HG02840 (cell line): Measurements from ENCODE around the gene STARD9.

Experiments
- ATAC-seq: cut with Tn5 transposase; IDR thresholded peaks from one replicate; pipeline ENCODE4 v1.9.1; 2021; ENCODE audit warnings: mild to moderate bottlenecking, moderate library complexity, moderate number of reproducible peaks; ENCODE audit not compliant: unreplicated experiment, low FRiP score

The STARD9 gene

DNA sequence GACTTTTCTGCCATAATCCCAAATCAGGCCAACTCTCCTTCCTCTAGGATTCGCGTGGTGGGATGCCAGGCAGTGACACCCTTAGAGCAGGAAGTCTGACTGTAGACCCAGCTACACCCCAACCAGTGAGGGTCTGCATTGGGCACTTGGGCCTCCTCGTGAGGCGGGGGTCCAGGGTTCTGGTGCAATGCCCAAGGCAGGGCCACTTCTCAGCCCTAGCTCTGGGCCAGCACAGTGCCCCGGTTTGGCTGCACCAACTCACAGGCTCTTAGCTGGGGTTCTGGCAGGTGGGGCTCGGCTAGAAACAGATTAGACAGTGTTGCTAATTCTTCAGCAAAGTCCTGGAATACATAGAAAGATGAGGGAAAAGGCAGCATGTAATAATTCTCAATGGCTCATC, 148.9 kb downstream of the STARD9 start:
- ATAC-seq: no peak

DNA sequence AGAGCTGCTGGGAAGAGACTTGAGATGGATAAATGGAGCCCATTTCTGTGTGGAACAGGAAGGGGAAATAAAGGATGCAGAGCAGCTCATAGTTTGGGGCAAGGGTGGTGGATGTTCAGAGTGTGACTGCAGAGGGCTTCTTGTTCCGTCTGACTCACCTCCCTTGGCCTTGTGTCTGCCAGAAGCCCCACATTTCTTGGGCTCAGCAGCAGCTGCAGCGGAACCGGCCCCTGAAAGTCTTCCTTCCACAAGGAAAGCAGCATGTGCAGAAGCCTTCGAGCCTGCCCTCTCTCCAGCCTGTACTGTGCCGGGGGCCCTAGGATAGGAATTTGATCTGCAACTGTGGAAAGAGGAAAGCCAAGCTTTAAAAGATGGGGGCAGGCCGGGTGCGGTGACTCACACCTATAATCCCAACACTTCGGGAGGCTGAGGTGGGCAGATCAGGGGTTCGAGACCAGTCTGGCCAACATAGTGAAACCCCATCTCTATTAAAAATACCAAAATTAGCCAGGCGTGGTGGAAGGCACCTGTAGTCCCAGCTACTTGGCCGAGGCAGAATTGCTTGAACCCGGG, 150.0 kb downstream of the STARD9 start:
- no peak for ATAC-seq

DNA sequence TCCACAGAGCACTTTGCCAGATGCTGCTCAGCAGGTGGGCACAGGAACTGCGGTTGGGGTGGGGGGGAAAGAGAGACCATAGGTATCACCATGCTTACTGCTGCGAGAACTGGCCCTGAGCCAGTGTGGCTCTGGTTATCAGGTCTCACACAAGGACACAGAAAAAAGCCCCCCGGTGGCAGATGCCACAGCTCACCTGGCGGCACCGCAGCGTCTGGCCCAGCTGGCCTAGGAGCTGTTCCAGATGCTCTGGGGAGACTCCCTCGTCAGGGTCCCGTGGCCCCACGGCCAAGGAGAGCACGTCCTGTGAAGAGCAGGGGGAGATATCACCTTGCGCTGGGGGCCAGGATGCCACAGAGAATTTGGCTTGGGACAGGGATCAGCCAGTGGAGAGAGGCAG, 150.7 kb downstream of the STARD9 start:
- ATAC-seq: no peak

DNA sequence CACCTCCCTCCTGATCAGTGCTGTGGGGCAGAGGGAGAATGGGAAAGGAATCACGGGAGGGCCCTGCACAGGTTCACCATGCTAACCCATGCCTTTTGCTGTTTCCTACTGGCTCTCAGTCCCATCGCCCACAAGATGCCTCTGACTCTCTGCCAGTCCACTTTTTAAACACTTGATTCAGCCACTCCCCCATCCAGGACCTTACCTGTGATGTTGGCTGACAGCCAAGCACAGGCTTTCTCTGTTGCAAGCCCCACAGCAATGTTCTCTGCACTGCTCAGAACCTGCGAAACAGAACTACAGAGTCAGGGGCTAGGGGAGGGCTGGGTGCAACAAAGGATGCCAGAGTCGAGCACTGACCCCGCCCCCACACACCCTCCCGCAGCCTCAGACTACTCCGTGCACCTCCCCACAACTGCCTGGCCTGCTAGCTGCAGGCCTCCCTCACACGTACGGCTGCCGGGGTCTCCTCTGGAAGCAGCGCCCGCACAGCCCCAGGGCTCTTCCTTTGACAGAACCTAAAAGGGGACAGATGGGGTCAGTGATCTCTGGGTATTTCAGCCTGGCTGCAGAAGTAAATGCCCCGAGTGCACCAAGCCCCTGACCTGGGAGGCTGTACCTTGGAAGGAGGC, 152.5 kb downstream of the STARD9 start:
- ATAC-seq: no peak

DNA sequence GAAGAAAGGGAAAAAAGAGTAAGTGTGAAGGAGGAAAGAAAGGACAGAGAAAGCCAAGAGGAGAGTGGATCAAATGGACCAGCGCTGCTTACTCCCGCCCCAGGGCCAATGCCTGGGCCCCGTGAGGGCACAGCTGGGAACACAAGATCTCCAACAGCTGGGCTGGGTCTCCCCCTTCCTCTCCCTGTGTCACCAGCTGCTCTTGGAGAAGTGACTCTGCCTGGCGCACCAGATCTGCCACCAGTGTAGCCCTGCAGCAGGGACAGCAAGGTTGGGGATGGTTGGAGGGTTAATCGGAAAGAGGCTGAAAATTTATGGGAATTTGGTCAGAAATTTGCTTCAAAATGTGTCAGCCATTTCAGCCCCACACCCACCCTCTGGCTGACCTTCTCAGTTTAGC, 153.2 kb downstream of the STARD9 start:
- no peak for ATAC-seq

DNA sequence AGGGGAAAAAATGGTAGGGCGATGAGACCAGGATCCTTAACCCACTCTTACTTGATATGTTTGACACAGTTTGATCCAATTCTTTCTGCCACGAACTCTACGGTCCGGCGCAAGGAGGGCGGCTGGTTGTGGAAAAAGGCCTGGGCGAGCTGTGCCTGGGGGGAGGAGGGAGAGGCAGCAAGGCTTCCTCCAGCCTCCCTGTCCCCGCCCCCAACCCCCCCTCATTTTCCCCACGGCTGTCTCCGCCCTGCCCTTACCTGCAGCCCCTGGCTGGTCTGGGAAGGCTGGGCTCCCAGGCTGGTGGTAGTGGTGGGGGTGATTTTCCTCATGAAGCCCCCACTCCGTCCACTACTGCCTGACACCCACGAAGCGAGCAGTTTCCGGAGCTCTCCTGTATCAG, 153.6 kb downstream of the STARD9 start:
- no peak for ATAC-seq

DNA sequence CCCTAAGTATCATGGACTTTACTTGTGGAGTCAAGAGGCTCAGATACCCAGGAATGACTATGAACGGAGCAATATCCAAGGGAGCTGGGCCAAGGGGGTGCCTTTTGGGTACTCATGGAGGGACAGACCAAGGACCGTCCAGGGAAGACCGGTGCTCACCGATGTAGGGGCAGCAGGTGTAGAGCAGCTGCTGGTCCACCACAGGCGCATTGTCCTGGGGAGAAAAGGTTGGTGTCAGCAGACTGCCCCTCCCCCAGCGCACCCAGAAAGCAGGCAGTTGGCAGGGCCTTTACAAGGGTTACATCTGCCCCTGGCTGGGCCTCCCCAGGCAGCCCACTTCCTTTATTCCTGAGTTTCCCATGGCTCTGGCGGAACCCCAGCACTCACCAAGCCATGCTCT, 154.0 kb downstream of the STARD9 start:
- ATAC-seq: no peak

DNA sequence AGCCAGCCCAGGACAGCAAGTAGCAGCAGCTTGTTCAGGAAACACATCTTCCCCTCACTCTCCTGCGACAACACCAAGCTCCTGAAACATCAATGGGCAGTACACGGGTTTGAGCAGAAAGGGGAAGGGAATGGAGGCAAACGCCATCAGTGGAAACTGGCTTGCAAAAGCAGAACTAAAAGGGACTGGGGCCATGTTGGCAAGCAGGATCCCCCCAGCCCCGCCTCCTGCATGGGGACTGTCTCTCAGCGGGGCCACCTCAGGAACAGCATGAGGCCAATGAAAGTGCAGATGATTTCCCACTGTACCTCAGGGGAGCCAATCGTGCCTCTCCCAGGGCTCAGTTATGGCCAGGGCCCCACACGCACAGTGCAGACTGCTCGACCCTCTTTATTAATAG, 154.7 kb downstream of the STARD9 start:
- no peak for ATAC-seq

DNA sequence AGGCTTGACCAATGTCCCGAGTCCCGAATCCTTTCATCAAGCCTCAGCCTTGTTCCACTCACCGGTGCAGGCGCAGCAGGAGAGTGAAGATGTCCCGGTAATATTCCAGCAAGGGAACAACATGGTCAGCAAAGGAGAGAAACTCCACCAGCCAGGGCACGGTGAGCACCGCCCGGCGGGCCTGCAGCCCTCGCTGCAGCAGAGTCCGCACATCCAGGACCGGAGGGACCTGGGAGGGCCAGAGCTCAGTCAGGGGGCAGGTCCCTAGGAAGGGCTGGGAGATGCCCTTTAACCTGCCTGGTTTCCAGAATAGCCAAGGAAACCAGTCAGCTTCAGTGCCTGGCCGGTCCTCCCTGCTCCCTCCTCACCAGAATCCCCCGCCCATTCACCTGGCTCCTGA, 155.1 kb downstream of the STARD9 start:
- ATAC-seq: no peak

DNA sequence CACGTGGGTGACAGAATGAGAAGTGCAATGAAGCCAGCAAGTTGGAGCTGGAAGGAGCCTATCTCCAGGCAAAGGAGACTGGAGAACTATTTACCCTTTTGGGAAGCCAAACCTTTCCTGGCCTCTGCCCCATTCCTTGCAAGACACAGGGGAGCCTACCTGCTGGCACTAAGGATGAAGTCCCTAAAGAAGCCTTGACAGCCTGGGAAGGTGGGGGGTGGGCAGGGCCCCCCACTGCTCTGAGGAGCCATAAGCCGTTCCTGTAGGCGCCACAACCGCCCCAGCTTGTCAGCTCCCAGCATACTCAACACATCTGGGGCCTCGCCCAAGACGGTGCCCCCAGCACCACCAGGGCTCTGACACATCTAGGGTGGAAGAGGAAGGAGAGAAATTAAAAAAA, 156.1 kb downstream of the STARD9 start:
- ATAC-seq: no peak

DNA sequence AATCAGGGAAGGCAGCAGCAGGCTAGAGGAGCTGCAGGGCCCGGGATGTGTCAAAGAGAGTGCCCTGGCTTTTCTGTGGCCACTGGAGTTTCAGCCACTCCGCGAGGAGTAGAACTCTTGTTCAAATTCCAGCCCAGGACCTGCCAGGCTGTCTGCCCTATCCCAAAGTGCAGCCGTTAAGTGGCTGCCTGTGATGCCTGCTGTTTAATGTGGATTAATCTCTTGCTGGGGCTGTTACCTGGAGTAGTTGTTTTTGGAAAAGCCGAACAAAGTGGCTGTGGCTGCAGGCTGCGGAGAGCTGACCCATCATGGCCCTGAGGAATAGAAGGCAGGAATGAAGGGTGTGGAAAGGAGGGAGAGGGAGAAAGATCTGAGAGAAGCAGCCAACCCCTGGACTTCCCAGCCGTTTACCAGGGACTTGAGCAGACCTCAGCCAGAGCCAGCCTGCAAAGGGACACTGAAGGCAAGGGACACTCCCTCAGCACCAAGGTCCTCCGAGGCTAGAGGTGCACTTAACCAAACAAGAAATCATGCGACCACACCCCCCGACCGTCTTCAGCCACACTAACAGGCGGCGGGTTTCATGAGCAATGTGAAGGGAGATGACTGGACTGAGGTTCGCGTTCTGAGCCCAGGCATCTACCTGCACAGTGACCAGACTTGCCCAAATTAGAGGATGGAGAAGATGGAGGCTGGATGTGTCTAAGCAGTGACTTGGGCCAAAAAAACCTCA, 156.9 kb downstream of the STARD9 start:
- ATAC-seq: no peak

DNA sequence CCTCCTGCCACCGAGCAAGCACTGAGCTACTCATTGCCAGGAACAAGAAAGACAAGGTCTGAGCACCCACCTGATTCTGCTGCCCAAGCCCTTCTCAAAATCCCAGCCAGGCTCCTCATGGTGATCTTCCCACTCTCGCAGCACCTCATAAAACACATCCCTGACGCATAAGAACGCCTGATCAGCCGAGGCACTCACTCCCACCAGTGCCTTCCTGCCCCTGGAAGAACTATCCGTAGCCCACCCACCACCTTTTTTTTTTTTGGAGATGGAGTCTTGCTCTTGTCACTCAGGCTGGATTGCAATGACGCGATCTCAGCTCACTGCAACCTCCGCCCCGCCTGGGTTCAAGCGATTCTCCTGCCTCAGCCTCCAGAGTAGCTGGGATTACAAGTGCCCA, 157.6 kb downstream of the STARD9 start:
- no peak for ATAC-seq

DNA sequence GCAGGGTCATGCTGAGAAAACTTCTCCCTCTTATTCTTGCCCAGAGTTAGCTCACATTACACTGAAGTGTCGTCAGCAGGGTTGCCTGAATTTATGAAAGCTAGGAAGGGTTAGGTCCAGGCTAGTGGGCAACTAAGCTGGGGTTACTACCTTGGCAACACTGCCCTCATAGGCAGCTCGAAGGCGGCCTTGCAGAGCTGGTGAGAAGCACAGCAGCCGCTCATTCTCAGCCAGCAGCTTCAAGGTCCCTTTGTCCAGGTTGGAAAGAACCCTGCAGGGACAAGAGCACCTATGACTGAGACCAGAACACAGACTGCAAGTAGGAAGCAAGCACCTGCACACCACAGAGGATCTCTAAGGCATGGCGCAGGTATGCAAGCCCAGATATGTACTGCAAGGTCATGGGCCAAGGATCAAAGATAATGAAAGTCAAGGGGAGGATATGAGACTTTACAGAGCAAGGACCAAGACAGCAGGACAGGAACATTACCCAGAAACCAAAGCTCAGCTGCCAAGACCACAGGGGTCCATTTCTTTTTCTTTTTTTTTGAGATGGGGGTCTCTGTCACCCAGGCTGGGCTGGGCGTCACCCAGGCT, 158.8 kb downstream of the STARD9 start:
- ATAC-seq: no peak

DNA sequence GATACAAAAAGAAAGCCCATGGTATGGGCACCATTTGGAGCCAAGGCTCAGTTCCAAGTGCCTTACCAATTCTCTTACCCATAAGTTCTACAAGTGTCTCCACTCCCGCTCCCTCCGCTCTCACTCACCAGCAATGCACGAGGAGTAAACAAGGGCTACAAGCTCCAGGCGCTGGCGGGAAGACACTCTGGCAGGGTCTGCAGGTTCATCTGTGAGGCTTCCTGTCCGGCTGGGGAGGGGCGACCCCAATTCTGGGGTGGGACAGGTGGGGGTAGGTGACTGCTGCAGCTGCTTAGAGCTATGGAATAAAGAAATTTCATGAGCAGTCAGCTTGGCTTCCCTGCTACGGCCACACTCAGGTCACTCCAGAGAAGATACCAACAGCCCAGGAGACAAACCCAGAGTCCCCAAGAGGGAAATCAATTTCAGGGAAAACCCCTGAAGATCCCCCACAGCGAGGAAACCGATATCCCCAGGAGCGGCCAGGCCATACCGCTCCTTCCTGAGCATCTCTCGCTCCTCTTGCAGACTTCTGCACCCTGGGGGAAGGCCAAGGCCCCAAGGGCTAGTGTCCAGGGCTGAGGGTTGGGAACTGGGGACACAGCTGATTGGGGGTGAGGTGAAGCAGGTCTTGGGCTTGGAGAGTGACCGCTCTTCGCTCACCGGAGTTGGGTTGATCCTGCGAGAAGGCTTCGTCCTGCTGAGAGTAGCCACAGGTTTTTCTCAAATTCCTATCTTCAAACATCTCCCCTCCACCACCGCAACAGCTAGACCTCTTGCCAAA, 160.2 kb downstream of the STARD9 start:
- no peak for ATAC-seq

DNA sequence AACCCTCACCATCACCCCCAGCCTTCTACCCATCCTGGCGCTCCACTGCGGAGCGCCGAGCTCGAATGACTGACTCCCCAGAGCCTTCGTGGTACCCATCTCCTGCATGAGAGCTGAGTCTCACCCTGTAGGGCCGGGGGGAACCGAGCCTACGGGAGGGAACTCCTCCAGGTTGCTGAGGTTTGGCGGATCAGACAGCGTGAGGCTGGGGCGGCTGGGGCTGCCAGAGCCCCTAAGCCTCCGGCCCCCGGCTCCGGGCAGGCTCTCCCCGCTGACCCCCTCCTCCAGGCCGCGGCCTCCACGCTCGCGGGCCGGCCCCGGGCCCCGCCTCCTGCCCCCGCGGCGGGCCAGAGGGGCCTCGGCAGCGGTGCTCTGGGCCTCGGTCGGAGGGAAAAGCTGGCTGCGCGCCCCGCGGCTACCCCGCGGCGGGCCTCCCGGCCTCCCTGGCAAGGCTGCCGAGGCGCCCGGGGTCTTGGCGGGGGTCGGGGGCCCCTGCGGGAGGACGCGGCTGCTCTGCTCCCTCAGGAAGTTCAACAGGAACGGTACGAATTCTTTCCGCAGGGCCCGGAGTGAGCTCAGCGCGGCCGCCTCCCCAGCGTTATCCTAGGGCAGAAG, 160.9 kb downstream of the STARD9 start:
- peak; percentile 29 for ATAC-seq

DNA sequence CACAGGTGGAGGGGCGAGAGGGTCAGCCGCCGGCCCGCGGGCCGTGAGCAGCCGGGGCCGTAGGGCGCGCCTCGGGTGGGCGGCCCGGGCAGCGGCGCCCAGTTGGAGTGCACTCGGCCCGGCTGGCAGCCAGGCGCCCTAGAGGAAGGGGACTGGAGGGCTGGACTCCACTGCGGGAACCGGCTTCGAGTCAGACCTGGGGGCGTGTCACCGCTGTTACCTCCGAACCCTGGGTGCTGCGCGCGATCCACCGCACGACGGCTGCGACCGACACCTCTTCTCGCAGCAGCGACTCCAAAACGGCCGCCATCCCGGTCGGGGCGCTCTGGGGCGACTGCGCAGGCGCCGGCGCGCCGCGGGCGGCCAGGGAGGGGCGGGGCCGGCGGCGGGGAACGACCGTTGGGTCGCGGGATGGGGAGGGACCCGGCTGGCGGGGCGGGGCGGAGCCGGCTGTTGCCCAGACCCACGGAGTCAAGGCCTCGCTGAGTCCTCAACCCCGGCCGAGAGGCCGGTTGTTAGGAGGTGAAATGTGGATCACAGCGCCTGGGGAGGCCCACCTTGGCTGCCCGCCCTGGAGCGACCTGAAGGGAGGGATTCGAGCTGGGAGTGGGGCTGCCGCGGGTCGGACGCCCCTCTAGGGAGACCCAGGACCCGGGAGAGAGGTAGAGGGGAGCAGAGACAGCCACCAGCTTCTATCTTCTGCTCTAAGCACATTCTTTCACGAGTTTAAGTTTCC, 161.6 kb downstream of the STARD9 start, which contains the start of gene CDAN1:
Gene CDAN1 (minus strand): TSS at position 336 of the 736 bp plus-strand sequence. CDS start 26 bp downstream, at position 310.
- peak; percentile 78 for ATAC-seq

DNA sequence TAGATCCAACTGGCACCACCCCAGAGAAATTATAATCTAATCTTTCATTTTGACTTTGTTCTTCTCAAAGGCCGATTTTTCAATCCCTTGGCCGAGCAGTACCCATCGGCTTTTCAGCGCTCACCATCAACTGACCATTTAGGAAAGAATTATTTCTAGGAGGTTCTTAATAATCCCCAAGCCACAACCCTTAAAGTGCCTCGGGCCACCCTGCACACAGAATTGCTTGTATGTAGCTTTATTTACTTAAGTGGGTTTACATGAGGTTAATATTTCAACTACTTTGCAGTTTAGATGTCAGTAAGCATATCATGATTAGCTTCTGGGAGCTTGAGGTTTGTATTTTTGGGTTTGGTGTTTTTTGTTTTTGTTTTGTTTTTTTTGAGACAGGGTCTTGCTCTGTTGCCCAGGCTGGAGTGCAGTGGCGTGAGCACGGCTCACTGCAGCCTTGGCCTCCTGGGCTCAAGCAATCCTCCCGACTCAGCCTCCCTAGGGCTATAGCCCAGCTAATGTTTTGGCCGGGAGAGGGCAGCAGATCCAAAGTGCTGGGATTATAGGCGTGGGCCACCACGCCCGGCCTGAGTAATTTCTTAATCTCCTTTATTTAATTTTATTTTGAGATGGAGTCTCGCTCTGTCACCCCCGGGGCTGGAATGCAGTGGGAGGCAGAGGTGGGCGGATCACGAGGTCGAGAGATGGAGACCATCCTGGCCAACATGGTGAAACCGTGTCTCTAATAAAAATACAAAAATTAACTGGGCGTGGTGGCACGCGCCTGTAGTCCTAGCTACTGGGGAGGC, 162.3 kb downstream of the STARD9 start:
- ATAC-seq: no peak

DNA sequence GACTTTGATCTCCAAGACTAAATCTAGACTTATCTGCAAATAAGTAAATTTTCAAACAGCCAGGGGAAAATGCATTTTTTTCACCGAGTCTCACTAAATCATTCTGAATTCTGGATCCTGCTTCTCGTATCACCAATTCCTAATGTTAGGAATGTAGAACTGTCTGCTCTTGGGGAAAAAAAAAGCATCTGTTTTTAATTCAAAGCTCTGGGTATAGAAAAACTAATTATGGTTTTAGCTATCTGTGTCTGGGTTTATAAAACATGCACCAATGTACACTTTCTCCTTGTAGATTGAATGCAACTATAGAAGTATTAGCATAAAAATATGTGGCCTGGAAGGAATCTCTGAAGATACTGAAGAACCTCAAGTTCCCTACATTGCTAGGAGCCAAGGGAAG, 166.3 kb downstream of the STARD9 start:
- ATAC-seq: no peak

DNA sequence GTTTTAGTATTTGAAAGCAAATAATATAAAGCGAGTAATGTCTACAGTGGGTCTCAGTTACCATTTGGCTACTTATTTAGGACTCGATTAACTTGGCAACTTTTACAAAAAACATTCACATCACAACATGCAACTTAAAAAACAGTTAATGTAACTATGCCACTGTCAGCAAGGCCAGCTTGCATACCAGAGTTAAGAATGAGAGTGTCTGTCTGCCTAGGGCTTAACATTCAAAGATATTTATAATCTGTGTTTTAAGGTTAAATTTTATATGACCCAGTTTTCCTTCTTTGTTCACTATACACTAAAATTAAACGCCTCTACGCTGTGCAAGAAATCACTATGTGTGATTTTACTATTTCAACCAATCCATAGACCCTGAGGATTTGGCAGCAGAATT, 166.7 kb downstream of the STARD9 start:
- no peak for ATAC-seq
